NOMO-1 (cell line): Measurements from ENCODE around the gene INO80E.

Source experiments
- DNase-seq, 2 experiments: peaks; one replicate each; lab custom pipeline; 2025; ENCODE audit not compliant: unreplicated experiment in 2 of 2; lab: John Stamatoyannopoulos, UW

Gene INO80E

GRCh38 chr16:29975134-29975538 lies 20.9 kb upstream of the INO80E start:
- DNase-seq = no peak

- no peak for DNase-seq
Measured at GRCh38 chr16:29975811-29976511, 20.1 kb upstream of the INO80E start.

GRCh38 chr16:29977063-29977825 lies 18.8 kb upstream of the INO80E start:
- DNase-seq = no peak

- no peak for DNase-seq
Measured at GRCh38 chr16:29978081-29978480, 18.0 kb upstream of the INO80E start.

DNA sequence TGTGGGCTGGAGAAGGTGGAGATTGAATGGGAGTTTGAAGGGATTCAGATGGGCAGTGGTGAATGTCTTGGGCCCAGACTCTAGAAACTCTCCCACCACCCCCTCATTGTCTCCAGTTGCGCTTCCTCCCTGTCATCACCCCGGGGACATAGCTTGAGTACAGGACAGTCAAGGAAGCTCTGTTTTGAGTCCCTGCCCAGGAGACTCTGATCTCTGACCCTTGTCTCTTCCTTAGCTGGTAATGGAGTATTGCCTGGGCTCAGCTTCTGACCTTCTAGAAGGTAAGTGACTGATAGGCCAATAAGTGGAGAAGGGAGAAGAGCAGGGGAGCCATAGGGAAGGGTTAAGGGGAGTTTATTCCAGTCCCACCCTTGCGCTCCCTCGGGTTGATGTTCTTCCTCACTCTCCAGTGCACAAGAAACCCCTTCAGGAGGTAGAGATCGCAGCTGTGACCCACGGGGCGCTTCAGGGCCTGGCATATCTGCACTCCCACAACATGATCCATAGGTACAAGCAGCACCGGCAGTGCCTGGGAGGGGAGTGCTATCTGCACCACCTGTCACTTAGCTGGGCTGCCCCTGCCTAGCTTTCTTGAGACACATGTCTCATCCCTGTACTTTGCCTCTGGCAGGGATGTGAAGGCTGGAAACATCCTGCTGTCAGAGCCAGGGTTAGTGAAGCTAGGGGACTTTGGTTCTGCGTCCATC lies 17.3 kb upstream of the INO80E start:
- DNase-seq = no peak

- no peak for DNase-seq
Measured at GRCh38 chr16:29982560-29983419, 13.3 kb upstream of the INO80E start.

GRCh38 chr16:29983420-29984136 lies 12.5 kb upstream of the INO80E start:
- no peak for DNase-seq

GRCh38 chr16:29984137-29984763 lies 11.8 kb upstream of the INO80E start:
- DNase-seq = no peak

- DNase-seq = no peak
Measured at GRCh38 chr16:29984764-29985147, 11.3 kb upstream of the INO80E start.

DNA sequence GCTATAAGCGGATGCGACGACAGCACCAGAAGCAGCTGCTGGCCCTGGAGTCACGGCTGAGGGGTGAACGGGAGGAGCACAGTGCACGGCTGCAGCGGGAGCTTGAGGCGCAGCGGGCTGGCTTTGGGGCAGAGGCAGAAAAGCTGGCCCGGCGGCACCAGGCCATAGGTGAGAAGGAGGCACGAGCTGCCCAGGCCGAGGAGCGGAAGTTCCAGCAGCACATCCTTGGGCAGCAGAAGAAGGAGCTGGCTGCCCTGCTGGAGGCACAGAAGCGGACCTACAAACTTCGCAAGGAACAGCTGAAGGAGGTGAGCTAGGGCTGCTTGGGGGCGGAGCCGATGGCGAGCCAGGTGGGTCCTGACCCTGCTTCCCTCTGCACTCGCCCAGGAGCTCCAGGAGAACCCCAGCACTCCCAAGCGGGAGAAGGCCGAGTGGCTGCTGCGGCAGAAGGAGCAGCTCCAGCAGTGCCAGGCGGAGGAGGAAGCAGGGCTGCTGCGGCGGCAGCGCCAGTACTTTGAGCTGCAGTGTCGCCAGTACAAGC lies 10.7 kb upstream of the INO80E start:
- DNase-seq = no peak

DNA sequence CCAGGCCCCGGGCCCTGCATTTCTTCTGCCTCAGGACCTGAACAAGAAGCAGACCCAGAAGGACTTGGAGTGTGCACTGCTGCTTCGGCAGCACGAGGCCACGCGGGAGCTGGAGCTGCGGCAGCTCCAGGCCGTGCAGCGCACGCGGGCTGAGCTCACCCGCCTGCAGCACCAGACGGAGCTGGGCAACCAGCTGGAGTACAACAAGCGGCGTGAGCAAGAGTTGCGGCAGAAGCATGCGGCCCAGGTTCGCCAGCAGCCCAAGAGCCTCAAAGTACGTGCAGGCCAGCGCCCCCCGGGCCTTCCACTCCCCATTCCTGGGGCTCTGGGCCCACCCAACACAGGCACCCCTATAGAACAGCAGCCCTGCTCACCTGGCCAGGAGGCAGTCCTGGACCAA lies 9.8 kb upstream of the INO80E start:
- no peak for DNase-seq

- no peak for DNase-seq
Measured at GRCh38 chr16:29986931-29987330, 9.1 kb upstream of the INO80E start.

DNA sequence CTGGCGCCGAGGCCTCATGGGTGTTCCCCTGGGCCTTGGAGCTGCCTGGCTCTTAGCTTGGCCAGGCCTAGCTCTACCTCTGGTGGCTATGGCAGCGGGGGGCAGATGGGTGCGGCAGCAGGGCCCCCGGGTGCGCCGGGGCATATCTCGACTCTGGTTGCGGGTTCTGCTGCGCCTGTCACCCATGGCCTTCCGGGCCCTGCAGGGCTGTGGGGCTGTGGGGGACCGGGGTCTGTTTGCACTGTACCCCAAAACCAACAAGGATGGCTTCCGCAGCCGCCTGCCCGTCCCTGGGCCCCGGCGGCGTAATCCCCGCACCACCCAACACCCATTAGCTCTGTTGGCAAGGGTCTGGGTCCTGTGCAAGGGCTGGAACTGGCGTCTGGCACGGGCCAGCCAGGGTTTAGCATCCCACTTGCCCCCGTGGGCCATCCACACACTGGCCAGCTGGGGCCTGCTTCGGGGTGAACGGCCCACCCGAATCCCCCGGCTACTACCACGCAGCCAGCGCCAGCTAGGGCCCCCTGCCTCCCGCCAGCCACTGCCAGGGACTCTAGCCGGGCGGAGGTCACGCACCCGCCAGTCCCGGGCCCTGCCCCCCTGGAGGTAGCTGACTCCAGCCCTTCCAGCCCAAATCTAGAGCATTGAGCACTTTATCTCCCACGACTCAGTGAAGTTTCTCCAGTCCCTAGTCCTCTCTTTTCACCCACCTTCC lies 8.5 kb upstream of the INO80E start:
- no peak for DNase-seq

GRCh38 chr16:29988346-29989075 lies 7.5 kb upstream of the INO80E start:
- DNase-seq = no peak

DNA sequence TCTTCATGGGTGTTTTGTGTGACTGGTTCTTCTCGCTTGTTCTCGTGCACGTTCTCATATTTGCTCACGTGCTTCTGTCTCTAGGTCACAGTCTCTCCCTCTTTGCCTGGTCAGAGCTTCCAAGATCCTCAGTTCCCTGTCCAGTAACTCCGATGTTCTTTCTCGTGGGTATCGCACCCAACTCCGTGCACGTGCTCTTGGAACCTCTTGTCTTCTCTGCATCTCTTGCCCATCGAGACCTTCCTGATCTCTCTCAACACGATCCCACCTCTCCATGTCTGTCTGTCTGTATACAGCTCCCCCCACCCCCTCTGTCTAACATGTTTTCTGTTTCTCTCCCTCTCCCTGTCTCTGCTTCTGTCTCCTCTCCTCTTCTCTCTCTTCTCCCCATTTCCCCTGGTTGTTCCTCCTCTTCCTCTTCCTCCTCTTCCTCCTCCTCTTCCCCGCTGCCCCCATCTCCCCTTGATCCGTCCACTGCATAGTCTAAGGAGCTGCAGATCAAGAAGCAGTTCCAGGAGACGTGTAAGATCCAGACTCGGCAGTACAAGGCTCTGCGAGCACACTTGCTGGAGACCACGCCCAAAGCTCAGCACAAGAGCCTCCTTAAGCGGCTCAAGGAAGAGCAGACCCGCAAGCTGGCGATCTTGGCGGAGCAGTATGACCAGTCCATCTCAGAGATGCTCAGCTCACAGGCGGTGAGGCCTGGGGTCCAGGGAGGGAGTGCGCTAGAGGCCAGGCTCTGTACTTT lies 6.8 kb upstream of the INO80E start:
- DNase-seq = no peak

DNA sequence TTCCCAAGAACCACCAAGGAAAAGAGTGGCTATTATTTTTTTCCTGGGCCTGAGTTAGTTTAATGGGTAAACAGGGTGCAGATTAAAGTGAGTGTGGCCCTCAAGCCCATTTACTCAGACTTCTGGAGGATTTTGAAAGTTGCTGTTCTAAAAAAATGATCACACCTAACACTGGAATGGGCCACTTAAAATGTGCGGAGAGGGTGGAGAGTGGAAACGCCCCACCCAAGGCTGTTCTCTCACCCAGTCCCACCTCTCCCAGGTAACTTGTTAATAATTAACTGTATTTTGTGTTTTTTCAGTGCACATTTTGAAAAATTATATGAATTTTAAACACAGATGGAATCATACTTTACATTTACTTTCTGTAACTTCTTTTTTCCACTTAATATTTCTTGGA lies 6.0 kb upstream of the INO80E start:
- no peak for DNase-seq

DNA sequence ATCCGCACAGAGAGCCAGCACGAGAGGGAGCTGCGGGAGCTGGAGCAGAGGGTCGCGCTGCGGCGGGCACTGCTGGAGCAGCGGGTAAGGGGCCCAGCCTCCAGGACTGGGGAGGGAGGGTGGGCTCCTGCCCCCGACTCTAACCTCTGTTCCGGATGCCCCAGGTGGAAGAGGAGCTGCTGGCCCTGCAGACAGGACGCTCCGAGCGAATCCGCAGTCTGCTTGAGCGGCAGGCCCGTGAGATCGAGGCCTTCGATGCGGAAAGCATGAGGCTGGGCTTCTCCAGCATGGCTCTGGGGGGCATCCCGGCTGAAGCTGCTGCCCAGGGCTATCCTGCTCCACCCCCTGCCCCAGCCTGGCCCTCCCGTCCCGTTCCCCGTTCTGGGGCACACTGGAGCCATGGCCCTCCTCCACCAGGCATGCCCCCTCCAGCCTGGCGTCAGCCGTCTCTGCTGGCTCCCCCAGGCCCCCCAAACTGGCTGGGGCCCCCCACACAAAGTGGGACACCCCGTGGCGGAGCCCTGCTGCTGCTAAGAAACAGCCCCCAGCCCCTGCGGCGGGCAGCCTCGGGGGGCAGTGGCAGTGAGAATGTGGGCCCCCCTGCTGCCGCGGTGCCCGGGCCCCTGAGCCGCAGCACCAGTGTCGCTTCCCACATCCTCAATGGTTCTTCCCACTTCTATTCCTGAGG lies 5.0 kb upstream of the INO80E start:
- DNase-seq = no peak
